ENCODE data around the gene FOXP1. TPM values are rescaled to one million over a fixed set of nuclear protein-coding genes. Genes with fewer than 3 reads are reported as not detected.

The FOXP1 gene
- total and polyA plus RNA-seq, 9 of the 15 experiments (the other 6 are each of a cell fraction or from before 2014, with no cell fraction given): 7.7 to 34.5 (median 13.7) TPM

- no peak for TF ChIP-seq SAP30 (IDR thresholded peaks at IDR 0.05; ENCODE audit: borderline replicate concordance, insufficient read depth, low read depth, low read length, poor library complexity, severe bottlenecking)
- no peak for TF ChIP-seq PATZ1 (CRISPR knock-in tag; IDR thresholded peaks at IDR 0.05; ENCODE audit: borderline replicate concordance)
- TF ChIP-seq, protein P1, sequence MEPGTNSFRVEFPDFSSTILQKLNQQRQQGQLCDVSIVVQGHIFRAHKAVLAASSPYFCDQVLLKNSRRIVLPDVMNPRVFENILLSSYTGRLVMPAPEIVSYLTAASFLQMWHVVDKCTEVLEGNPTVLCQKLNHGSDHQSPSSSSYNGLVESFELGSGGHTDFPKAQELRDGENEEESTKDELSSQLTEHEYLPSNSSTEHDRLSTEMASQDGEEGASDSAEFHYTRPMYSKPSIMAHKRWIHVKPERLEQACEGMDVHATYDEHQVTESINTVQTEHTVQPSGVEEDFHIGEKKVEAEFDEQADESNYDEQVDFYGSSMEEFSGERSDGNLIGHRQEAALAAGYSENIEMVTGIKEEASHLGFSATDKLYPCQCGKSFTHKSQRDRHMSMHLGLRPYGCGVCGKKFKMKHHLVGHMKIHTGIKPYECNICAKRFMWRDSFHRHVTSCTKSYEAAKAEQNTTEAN (CRISPR knock-in tag; IDR thresholded peaks at IDR 0.05): no peak
- TF ChIP-seq ZSCAN32 (CRISPR knock-in tag; IDR thresholded peaks at IDR 0.05): no peak
- no peak for TF ChIP-seq GTF2E2 (tag; IDR thresholded peaks at IDR 0.05)
- TF ChIP-seq ZNF316 (IDR thresholded peaks at IDR 0.05): no peak
- TF ChIP-seq HNRNPL (IDR thresholded peaks at IDR 0.05; ENCODE audit: low read depth, low read length): no peak
- TF ChIP-seq RAD21 (CRISPR knock-in tag; conservative IDR thresholded peaks at IDR 0.05 in 1 of 2, IDR thresholded peaks at IDR 0.05 in 1 of 2): 0 out of 4 replicates have a peak, but pooled peaks of 1 of the 2 experiments have one; percentile 5
- no peak for TF ChIP-seq YY1 (IDR thresholded peaks at IDR 0.05; ENCODE audit: borderline replicate concordance in 1 of 3, control insufficient read depth in 1 of 3, extremely low read depth in 1 of 3, insufficient read depth in 3 of 3, insufficient read length in 1 of 3, insufficient replicate concordance in 2 of 3, low read depth in 1 of 3, low read length in 2 of 3)
- TF ChIP-seq ZNF174 (CRISPR knock-in tag; IDR thresholded peaks at IDR 0.05): no peak
- no peak for TF ChIP-seq ZNF609 (CRISPR knock-in tag; IDR thresholded peaks at IDR 0.05; ENCODE audit: borderline replicate concordance)
- TF ChIP-seq DACH1 (IDR thresholded peaks at IDR 0.05; ENCODE audit: partially characterized antibody): no peak
- no peak for TF ChIP-seq CXXC5 (CRISPR knock-in tag; IDR thresholded peaks at IDR 0.05)
- TF ChIP-seq U2AF2 (optimal IDR thresholded peaks at IDR 0.05; ENCODE audit: low read depth, low read length): no peak
- no peak for TF ChIP-seq SNAPC5 (CRISPR knock-in tag; IDR thresholded peaks at IDR 0.05)
- no peak for TF ChIP-seq MBD2 (IDR thresholded peaks at IDR 0.05; ENCODE audit: borderline replicate concordance, low read depth)
- no peak for TF ChIP-seq HOXB6 (CRISPR knock-in tag; IDR thresholded peaks at IDR 0.05; ENCODE audit: borderline replicate concordance)
Measured at GRCh38 chr3:71366988-71367604, 216.4 kb downstream of the FOXP1 start (continued).
